ENCODE data around the gene SETD3.

DNA sequence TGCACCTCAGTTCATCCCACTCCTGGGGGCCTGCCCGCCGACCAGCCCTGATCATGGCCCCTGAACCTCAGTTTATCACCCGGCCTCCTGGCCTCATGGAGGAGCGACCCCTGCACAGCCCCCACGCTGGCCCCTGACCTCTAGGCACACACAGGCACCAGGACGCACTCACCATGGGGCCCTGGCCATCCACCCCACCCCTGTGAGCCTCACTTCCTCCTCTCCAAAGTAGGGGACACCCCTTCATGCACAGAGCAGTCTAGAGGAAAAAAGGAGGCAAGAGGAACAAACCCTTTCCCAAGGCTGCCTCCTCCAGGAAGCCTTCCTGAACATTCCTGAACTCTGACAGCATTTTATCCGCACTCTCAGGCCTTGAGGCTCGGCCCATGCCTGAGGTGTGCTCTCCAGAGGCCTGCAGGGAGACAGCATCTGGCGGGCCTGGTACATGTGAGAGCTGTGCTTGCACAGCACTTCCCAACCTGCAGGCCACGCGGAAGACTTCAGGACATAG is 40.0 kb upstream of the SETD3 start:
- TF ChIP-seq CTCF (IDR thresholded peaks at IDR 0.05) (no peak), EP300 (IDR thresholded peaks at IDR 0.05) (no peak), POLR2A (IDR thresholded peaks at IDR 0.05) (no peak)

All from stomach (tissue), 4 donors.